OCI-LY1 (cell line): Measurements from ENCODE around the gene GATA3.

Source experiments
- CTCF ChIP-seq: fragments of 200-600 bp; sonication (generic), shearing (Covaris generic); IDR thresholded peaks from 2 replicates; pipeline ENCODE4 v1.5.1; 2017; ENCODE audit warnings: mild to moderate bottlenecking, antibody characterized with exemption, low read length, moderate library complexity, mixed read lengths
- EZH2 ChIP-seq: fragments of 200-600 bp; sonication (generic), shearing (Covaris generic); IDR thresholded peaks from 2 replicates; pipeline ENCODE4 v1.8.0; 2017; ENCODE audit warnings: borderline replicate concordance, mixed run types, mild to moderate bottlenecking, antibody characterized with exemption, low read length, moderate library complexity, mixed read lengths

- TF ChIP-seq EZH2 (no peak), CTCF (no peak)
These were observed 22.4 kb downstream of the GATA3 start for GRCh38 chr10:8076933-8077332.
